B cell (primary cell): Measurements from ENCODE around the gene SRBD1. TPM values are rescaled to one million over a fixed set of nuclear protein-coding genes. Genes with fewer than 3 reads are reported as not detected.

Experiments
- ATAC-seq: fragments of 200-7000 bp; cut with Tn5 transposase; one replicate; pipeline ENCODE4 v1.10.0; 2021; ENCODE audit warnings: low read depth, mild to moderate bottlenecking, moderate number of reproducible peaks, moderate library complexity
- CTCF ChIA-PET: fragments of 350-600 bp; sonication (Branson Sonifier 250); formaldehyde crosslinking; loops from one replicate; lab custom pipeline; 2021; ENCODE audit warnings: antibody characterized with exemption, inconsistent platforms; lab: Charles Lee
- POLR2A ChIA-PET: fragments of 350-600 bp; sonication (Branson Sonifier 250); formaldehyde crosslinking; loops from one replicate; lab custom pipeline; 2021; ENCODE audit warnings: antibody characterized with exemption; lab: Charles Lee
- DNase-seq: peaks from one replicate; pipeline ENCODE4 v3.0.0; 2013
- H2AFZ ChIP-seq: 2 replicates; pipeline ENCODE4 v1.6.1; 2012; ENCODE audit warnings: mild to moderate bottlenecking, low read depth, low read length; ENCODE audit not compliant: insufficient read depth, poor library complexity, severe bottlenecking
- H3K27ac ChIP-seq, 2 donors: 1 replicate in 1 of 2; 2 replicates in 1 of 2; pipeline ENCODE4 v1.5.1; 2012 to 2013; ENCODE audit warnings: low read length in 2 of 2, mild to moderate bottlenecking in 2 of 2, moderate library complexity in 1 of 2
- H3K27me3 ChIP-seq, 4 experiments: fragments of 200-600 bp in 1 of 4; sonication (generic) in 1 of 4; replicated peaks in 1 of 4; 1 replicate in 2 of 4; 2 replicates in 2 of 4; pipeline versions ENCODE4 v1.6.1 to v1.7.0; 2013 to 2016; ENCODE audit warnings: low read length in 3 of 4, mild to moderate bottlenecking in 2 of 4, mixed read lengths in 1 of 4, moderate library complexity in 1 of 4; ENCODE audit not compliant: insufficient read depth in 4 of 4, control insufficient read depth in 3 of 4; ENCODE audit errors: control extremely low read depth in 1 of 4
- H3K36me3 ChIP-seq, 2 experiments: replicated peaks in 1 of 2; 1 replicate in 1 of 2; 2 replicates in 1 of 2; pipeline versions ENCODE4 v1.6.1 to v1.7.1; 2013; ENCODE audit warnings: low read length in 1 of 2; ENCODE audit not compliant: insufficient read depth in 2 of 2, control insufficient read depth in 1 of 2; ENCODE audit errors: control extremely low read depth in 1 of 2, extremely low read depth in 1 of 2
- H3K4me1 ChIP-seq, 2 donors: fragments of 200-600 bp in 1 of 2; sonication (generic) in 1 of 2; 1 replicate in 1 of 2; 2 replicates in 1 of 2; pipeline versions ENCODE4 v1.5.1 to v1.6.1; 2013 to 2017; ENCODE audit warnings: low read length in 2 of 2; ENCODE audit not compliant: control insufficient read depth in 2 of 2, insufficient read depth in 2 of 2
- H3K4me2 ChIP-seq: replicated peaks from 2 replicates; pipeline ENCODE3; 2012; ENCODE audit warnings: mild to moderate bottlenecking, low read depth, low read length; ENCODE audit not compliant: poor library complexity, severe bottlenecking
- H3K4me3 ChIP-seq, 5 experiments: fragments of 200-600 bp in 1 of 5; sonication (generic) in 1 of 5; 1 replicate in 3 of 5; 2 replicates in 2 of 5; pipeline versions ENCODE4 v1.5.1 to v1.7.0; 2011 to 2016; ENCODE audit warnings: low read length in 4 of 5, mild to moderate bottlenecking in 4 of 5, low read depth in 2 of 5, control low read depth in 1 of 5, moderate library complexity in 1 of 5; ENCODE audit not compliant: insufficient read depth in 1 of 5; ENCODE audit errors: control extremely low read depth in 1 of 5, extremely low read depth in 1 of 5
- H3K79me2 ChIP-seq: fragments of 200-600 bp; sonication (generic); one replicate; pipeline ENCODE4 v1.6.0; 2016; ENCODE audit warnings: low read length; ENCODE audit not compliant: control insufficient read depth, insufficient read depth
- H3K9ac ChIP-seq: fragments of 200-600 bp; sonication (generic); 2 replicates; pipeline ENCODE4 v1.6.1; 2017; ENCODE audit warnings: mild to moderate bottlenecking, low read length, moderate library complexity
- H3K9me3 ChIP-seq, 3 donors: one replicate each; pipeline versions ENCODE4 v1.6.1 to v1.7.1; 2013; ENCODE audit warnings: low read length in 2 of 3; ENCODE audit not compliant: control insufficient read depth in 2 of 3, insufficient read depth in 1 of 3; ENCODE audit errors: control extremely low read depth in 1 of 3
- H4K20me1 ChIP-seq: 2 replicates; pipeline ENCODE4 v1.6.0; 2012; ENCODE audit warnings: mild to moderate bottlenecking, low read length; ENCODE audit not compliant: insufficient read depth, control insufficient read depth, poor library complexity, severe bottlenecking
- H3K27ac Mint-ChIP-seq: one replicate; pipeline ENCODE4 v1.8.0; 2021; ENCODE audit warnings: mixed read lengths
- H3K27me3 Mint-ChIP-seq: one replicate; pipeline ENCODE4 v1.8.0; 2021; ENCODE audit warnings: mixed read lengths
- H3K4me1 Mint-ChIP-seq: one replicate; pipeline ENCODE4 v1.8.0; 2021; ENCODE audit warnings: mixed read lengths
- H3K4me3 Mint-ChIP-seq: one replicate; pipeline ENCODE4 v1.8.0; 2021; ENCODE audit warnings: mixed read lengths
- H3K9me3 Mint-ChIP-seq: one replicate; pipeline ENCODE4 v1.8.0; 2022; ENCODE audit warnings: mixed read lengths; ENCODE audit not compliant: insufficient read depth
- EZH2 ChIP-seq: IDR thresholded peaks from 2 replicates; pipeline ENCODE4 v1.6.1; 2012; ENCODE audit warnings: borderline replicate concordance, low read depth, mild to moderate bottlenecking, moderate library complexity, low read length; ENCODE audit not compliant: insufficient read depth, poor library complexity, severe bottlenecking
- WGBS: methylation state at CpG from one replicate; pipeline ENCODE4 v1.1.5; 2013; ENCODE audit warnings: missing lambda C conversion rate; ENCODE audit not compliant: insufficient coverage; 5-methylcytosine and 5-hydroxymethylcytosine counted together
- intact Hi-C: fragments of 100-400 bp; cut with micrococcal nuclease; formaldehyde crosslinking; loops from one replicate; pipeline ENCODE4 v1.10.0; 2022
- polyA plus RNA-seq: library from polyadenylated mRNA; depleted of rRNA; stranded (reverse); fragments of >200 nt; gene quantifications from 2 replicates; pipeline ENCODE4 v1.2.3, GENCODE V29; 2012
- total RNA-seq, 2 donors: library from RNA; stranded (reverse); fragments of 120-200 nt in 1 of 2; gene quantifications; 1 replicate in 1 of 2; 2 replicates in 1 of 2; pipeline versions ENCODE4 v1.2.3 to v1.2.4, GENCODE V29; 2013 to 2022
- TF ChIP-seq, protein P1 (sequence below): fragments of 200-600 bp; IDR thresholded peaks from one replicate; pipeline ENCODE4 v1.8.0; 2022; ENCODE audit warnings: antibody characterized with exemption, mild to moderate bottlenecking

The SRBD1 gene
- total and polyA plus RNA-seq, 2 donors (not counting 1 experiment from before 2014, with no cell fraction given), result 6.2 to 27.1 TPM

- Histone ChIP-seq H4K20me1 (no peaks in the 10 kb centered on the region), H3K4me2 (no peak overlapping the region), H3K27me3 (no peaks in the 10 kb centered on the region), H3K27ac (no peak overlapping the region), H3K4me3 (no peak overlapping the region), H3K36me3 (peaks cover 0 to 4% of the 10 kb centered on the region in 2 experiments), H2AFZ (no peak overlapping the region), H3K4me1 (no peaks in the 10 kb centered on the region), H3K9me3 (no peaks in the 10 kb centered on the region), H3K9ac (no peak overlapping the region), H3K79me2 (no peaks in the 10 kb centered on the region)
- DNase-seq, result no peak
- no peaks in the 10 kb centered on the region for H3K9me3 Mint-ChIP-seq
- no peak overlapping the region for H3K4me3 Mint-ChIP-seq
- 100% methylated on average over 6 of the region's 8 CpGs for WGBS
- ATAC-seq, result no peak
- ChIA-PET CTCF (no interaction called here), POLR2A (no interaction called here)
- no peaks in the 10 kb centered on the region for H3K4me1 Mint-ChIP-seq
- intact Hi-C loops, result loop anchor here (10.0 kb wide), 1 partner anchor 1270 kb away; no protein-coding TSS in a partner anchor
- TF ChIP-seq, protein P1, sequence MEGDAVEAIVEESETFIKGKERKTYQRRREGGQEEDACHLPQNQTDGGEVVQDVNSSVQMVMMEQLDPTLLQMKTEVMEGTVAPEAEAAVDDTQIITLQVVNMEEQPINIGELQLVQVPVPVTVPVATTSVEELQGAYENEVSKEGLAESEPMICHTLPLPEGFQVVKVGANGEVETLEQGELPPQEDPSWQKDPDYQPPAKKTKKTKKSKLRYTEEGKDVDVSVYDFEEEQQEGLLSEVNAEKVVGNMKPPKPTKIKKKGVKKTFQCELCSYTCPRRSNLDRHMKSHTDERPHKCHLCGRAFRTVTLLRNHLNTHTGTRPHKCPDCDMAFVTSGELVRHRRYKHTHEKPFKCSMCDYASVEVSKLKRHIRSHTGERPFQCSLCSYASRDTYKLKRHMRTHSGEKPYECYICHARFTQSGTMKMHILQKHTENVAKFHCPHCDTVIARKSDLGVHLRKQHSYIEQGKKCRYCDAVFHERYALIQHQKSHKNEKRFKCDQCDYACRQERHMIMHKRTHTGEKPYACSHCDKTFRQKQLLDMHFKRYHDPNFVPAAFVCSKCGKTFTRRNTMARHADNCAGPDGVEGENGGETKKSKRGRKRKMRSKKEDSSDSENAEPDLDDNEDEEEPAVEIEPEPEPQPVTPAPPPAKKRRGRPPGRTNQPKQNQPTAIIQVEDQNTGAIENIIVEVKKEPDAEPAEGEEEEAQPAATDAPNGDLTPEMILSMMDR, result no peak
- TF ChIP-seq EZH2, result no peak
- H3K27me3 Mint-ChIP-seq, result no peaks in the 10 kb centered on the region
- H3K27ac Mint-ChIP-seq, result no peak overlapping the region
Observed at GRCh38 chr2:45394842-45395241, 216.2 kb downstream of the SRBD1 start.

DNA sequence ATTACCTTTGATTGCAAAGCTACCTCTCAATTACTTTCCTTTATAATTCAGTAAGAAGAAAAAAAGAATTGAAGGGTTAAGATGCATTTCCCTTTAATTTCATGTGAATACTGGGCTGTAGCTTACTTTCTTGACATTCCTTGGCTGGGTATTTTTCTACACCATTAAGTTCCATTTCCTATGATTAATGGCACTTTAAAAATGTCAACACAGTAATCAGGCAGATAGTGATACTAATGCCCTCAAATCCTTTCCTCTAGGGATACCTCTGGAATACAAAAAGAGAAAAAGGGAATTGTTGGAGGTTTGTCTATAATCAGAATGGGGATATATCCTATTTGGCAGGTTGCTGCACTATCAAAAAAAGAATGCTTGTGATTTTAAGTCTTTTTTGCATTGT lies 216.9 kb downstream of the SRBD1 start:
- no peak for ATAC-seq
- H3K27ac Mint-ChIP-seq, result no peak overlapping the region

More for the DNA sequence above, 216.9 kb downstream of the SRBD1 start:
- no peak overlapping the region for H3K27ac ChIP-seq
- Mint-ChIP-seq H3K4me1 (no peaks in the 10 kb centered on the region), H3K9me3 (no peaks in the 10 kb centered on the region), H3K4me3 (no peak overlapping the region), H3K27me3 (no peaks in the 10 kb centered on the region)
- H3K9ac ChIP-seq, result no peak overlapping the region
- no peaks in the 10 kb centered on the region for H3K4me1 ChIP-seq
- no peaks in the 10 kb centered on the region for H3K9me3 ChIP-seq
- no peak for TF ChIP-seq EZH2
- TF ChIP-seq, protein P1, result no peak
- POLR2A ChIA-PET, result no interaction called here
- H4K20me1 ChIP-seq, result no peaks in the 10 kb centered on the region
- H3K4me3 ChIP-seq, result no peak overlapping the region
- H3K79me2 ChIP-seq, result no peaks in the 10 kb centered on the region
- CTCF ChIA-PET, result no interaction called here
- H3K27me3 ChIP-seq, result no peaks in the 10 kb centered on the region
- no peak overlapping the region for H3K4me2 ChIP-seq
- peaks cover 4 to 5% of the 10 kb centered on the region in 2 experiments for H3K36me3 ChIP-seq
- DNase-seq, result no peak
- no peak overlapping the region for H2AFZ ChIP-seq
- intact Hi-C loops, result loop anchor here (10.0 kb wide), 1 partner anchor 1271 kb away; no protein-coding TSS in a partner anchor
